Neuronal stem cell (in vitro differentiated cells): Measurements from ENCODE around the gene RIMBP3B.
"Not testable (repeated sequence)": the region's sequence is repeated elsewhere in the genome, so short reads cannot be mapped to it uniquely, and the experiment has no call there.

Source experiments
- DNase-seq: peaks from one replicate; pipeline ENCODE4 v3.0.0-alpha.2; 2013; ENCODE audit warnings: low spot score
- H2AFZ ChIP-seq: one replicate; pipeline ENCODE4 v1.6.1; 2013; ENCODE audit warnings: mild to moderate bottlenecking, low read length, inconsistent platforms
- H2AK5ac ChIP-seq: 2 replicates; pipeline ENCODE4 v1.6.1; 2013; ENCODE audit warnings: low read depth, mild to moderate bottlenecking, inconsistent platforms, low read length, moderate library complexity, mixed read lengths
- H2BK120ac ChIP-seq: 2 replicates; pipeline ENCODE4 v1.6.1; 2013; ENCODE audit warnings: low read depth, mild to moderate bottlenecking, inconsistent platforms, low read length, moderate library complexity, mixed read lengths
- H2BK12ac ChIP-seq: one replicate; pipeline ENCODE4 v1.6.1; 2013; ENCODE audit warnings: low read length, inconsistent platforms
- H2BK15ac ChIP-seq: 2 replicates; pipeline ENCODE4 v1.6.1; 2013; ENCODE audit warnings: mild to moderate bottlenecking, low read length, inconsistent platforms, mixed read lengths
- H2BK5ac ChIP-seq: one replicate; pipeline ENCODE4 v1.6.1; 2013; ENCODE audit warnings: inconsistent platforms, mild to moderate bottlenecking, low read length, moderate library complexity
- H3K14ac ChIP-seq: one replicate; pipeline ENCODE4 v1.6.1; 2013; ENCODE audit warnings: low read length, inconsistent platforms
- H3K18ac ChIP-seq: 2 replicates; pipeline ENCODE4 v1.6.1; 2013; ENCODE audit warnings: low read length, inconsistent platforms
- H3K23ac ChIP-seq: 2 replicates; pipeline ENCODE4 v1.6.1; 2013; ENCODE audit warnings: low read depth, mild to moderate bottlenecking, mixed read lengths, low read length, inconsistent platforms; ENCODE audit not compliant: poor library complexity
- H3K27ac ChIP-seq: replicated peaks from 3 replicates; pipeline ENCODE4 v1.5.1; 2013; ENCODE audit warnings: low read length, inconsistent platforms
- H3K27me3 ChIP-seq, 3 experiments: 2 replicates each; pipeline ENCODE4 v1.6.1; 2013; ENCODE audit warnings: low read length in 3 of 3, mild to moderate bottlenecking in 2 of 3, inconsistent platforms in 1 of 3, low read depth in 1 of 3, mixed read lengths in 1 of 3, moderate library complexity in 1 of 3; ENCODE audit not compliant: control insufficient read depth in 3 of 3, insufficient read depth in 3 of 3
- H3K36me3 ChIP-seq, 2 donors: replicated peaks in 1 of 2; 2 replicates each; pipeline ENCODE4 v1.6.1; 2013; ENCODE audit warnings: low read length in 2 of 2; ENCODE audit not compliant: control insufficient read depth in 2 of 2, insufficient read depth in 2 of 2
- H3K4ac ChIP-seq: 2 replicates; pipeline ENCODE4 v1.6.1; 2013; ENCODE audit warnings: inconsistent platforms, mild to moderate bottlenecking, low read length, moderate library complexity
- H3K4me1 ChIP-seq, 2 donors: 1 replicate in 1 of 2; 2 replicates in 1 of 2; pipeline ENCODE4 v1.6.1; 2013; ENCODE audit warnings: low read length in 2 of 2, low read depth in 1 of 2; ENCODE audit not compliant: control insufficient read depth in 2 of 2, insufficient read depth in 1 of 2
- H3K4me2 ChIP-seq: one replicate; pipeline ENCODE4 v1.6.1; 2013; ENCODE audit warnings: mild to moderate bottlenecking, low read length, inconsistent platforms; ENCODE audit not compliant: insufficient read depth, poor library complexity, severe bottlenecking
- H3K4me3 ChIP-seq, 2 donors: 2 replicates each; pipeline ENCODE4 v1.5.1; 2013; ENCODE audit warnings: low read length in 2 of 2, mild to moderate bottlenecking in 2 of 2, inconsistent platforms in 1 of 2, moderate library complexity in 1 of 2
- H3K79me1 ChIP-seq: one replicate; pipeline ENCODE4 v1.6.1; 2013; ENCODE audit warnings: low read depth, mild to moderate bottlenecking, inconsistent platforms, low read length, moderate library complexity
- H3K9ac ChIP-seq: one replicate; pipeline ENCODE4 v1.6.1; 2013; ENCODE audit warnings: mild to moderate bottlenecking, low read depth, low read length, inconsistent platforms; ENCODE audit not compliant: poor library complexity
- H3K9me3 ChIP-seq, 2 donors: replicated peaks in 1 of 2; 2 replicates each; pipeline versions ENCODE3 to v1.6.1; 2013; ENCODE audit warnings: low read length in 2 of 2, mild to moderate bottlenecking in 2 of 2, inconsistent platforms in 1 of 2, low read depth in 1 of 2, mixed read lengths in 1 of 2, moderate library complexity in 1 of 2; ENCODE audit not compliant: control insufficient read depth in 2 of 2, insufficient read depth in 1 of 2
- H4K8ac ChIP-seq: one replicate; pipeline ENCODE4 v1.6.1; 2013; ENCODE audit warnings: low read depth, mild to moderate bottlenecking, inconsistent platforms, low read length, moderate library complexity
- H4K91ac ChIP-seq: one replicate; pipeline ENCODE4 v1.6.1; 2013; ENCODE audit warnings: low read length, low read depth, mild to moderate bottlenecking, inconsistent platforms; ENCODE audit not compliant: poor library complexity
- WGBS, 2 donors: extraction: QIAGEN DNeasy Blood & Tissue Kit; methylation state at CpG; one replicate each; pipeline ENCODE4 v1.1.7; 2013; ENCODE audit warnings: missing lambda C conversion rate in 2 of 2, mixed read lengths in 1 of 2; ENCODE audit not compliant: insufficient read length in 2 of 2, insufficient replicate concordance in 1 of 2; ENCODE audit errors: extremely low coverage in 2 of 2; 5-methylcytosine and 5-hydroxymethylcytosine counted together

RIMBP3B gene

DNA sequence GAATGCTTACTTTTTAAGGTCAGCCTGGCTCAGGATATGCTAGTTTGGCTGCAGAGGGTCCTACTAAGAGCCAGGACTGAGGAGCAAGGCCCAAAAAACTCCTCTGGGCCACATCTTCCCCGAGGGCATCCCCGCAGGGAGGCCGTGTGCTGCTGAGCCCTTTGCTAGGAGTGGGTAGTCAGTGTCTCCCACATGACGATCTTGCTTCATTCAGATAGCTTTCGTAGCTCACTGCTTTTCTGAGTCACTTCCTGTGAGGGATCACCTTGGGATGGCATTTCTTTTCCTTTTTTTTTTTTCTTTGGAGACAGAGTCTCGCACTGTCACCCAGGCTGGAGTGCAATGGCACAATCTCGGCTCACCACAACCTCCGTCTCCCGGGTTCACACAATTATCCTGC, 6.5 kb downstream of the RIMBP3B start:
- not testable (repeated sequence) for H2AK5ac ChIP-seq, H3K9me3 ChIP-seq, H4K91ac ChIP-seq, H3K18ac ChIP-seq, H3K36me3 ChIP-seq, H3K23ac ChIP-seq, H2BK5ac ChIP-seq, H2BK120ac ChIP-seq, H3K27ac ChIP-seq, H3K4ac ChIP-seq, H2BK12ac ChIP-seq, H3K79me1 ChIP-seq, H4K8ac ChIP-seq, H3K14ac ChIP-seq, H3K27me3 ChIP-seq, H2AFZ ChIP-seq, H3K9ac ChIP-seq, H3K4me2 ChIP-seq, H3K4me3 ChIP-seq, H2BK15ac ChIP-seq, DNase-seq, H3K4me1 ChIP-seq
- WGBS, 2 donors: no CpG with 5 or more reads among the region's 9 CpGs

DNA sequence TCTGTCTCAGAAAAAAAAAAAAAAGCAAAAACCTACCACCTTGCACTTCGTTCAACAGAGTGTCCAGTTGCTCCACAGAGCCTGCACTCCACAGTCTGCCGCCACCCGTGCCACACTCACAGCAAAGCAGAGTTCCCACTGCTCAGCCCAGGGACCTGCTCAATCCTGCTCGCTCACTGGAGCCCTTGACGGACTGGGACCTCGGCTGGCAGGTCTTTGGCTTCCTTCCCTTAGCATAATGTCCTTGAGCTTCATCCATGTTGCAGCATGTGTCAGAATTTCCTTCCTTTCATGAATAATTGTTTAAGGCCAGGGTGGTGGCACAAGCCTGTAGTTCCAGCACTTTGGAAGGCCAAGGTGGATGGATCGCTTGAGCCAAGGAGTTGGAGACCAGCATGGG, 11.1 kb downstream of the RIMBP3B start:
- H4K8ac ChIP-seq, H2BK12ac ChIP-seq, H3K18ac ChIP-seq, H3K27ac ChIP-seq, DNase-seq, H3K9ac ChIP-seq, H2AFZ ChIP-seq, H3K4me1 ChIP-seq, H2BK5ac ChIP-seq, H3K4me2 ChIP-seq, H3K27me3 ChIP-seq, H3K9me3 ChIP-seq, H2BK120ac ChIP-seq, H3K14ac ChIP-seq, H4K91ac ChIP-seq, H3K36me3 ChIP-seq, H2BK15ac ChIP-seq, H3K79me1 ChIP-seq, H2AK5ac ChIP-seq, H3K4me3 ChIP-seq, H3K4ac ChIP-seq, H3K23ac ChIP-seq: not testable (repeated sequence)
- WGBS, 2 donors: no CpG with 5 or more reads among the region's 7 CpGs

DNA sequence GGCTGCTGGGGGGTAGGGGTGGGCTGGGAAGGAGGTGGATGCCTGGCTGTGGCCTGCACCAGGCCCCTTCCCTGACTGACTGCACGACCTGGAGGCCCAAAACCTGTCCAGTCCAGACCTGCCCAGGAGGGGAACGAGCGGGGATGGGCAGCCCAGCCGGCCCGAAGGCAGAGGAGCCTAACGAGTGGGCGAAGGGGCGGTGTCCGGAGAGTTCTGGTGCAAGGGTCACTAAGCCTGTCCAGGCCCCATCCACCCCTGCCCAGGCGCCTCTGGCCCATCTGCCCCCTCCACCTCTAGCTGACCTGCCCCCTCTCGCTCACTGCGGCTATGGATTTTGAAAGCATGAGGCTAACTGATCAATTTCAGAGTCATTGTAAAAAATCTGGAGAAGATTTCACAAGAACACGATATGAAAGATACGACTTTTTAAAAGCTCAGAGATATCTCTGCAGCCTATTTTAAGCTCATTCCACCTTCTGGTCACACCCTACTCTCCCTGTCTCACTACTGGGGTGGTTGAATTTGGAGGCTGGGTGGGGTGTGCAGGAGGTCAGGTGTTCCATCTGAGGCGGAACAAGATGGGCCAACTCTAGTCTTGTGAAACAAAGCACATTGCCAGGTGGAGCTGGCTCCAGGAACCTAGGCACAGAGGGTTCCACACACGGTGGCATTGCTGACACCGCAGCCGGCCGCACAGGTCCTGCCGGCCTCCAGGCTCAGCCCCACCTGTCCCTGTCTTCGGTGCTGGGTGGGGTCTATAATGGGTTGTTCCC, 17.8 kb downstream of the RIMBP3B start:
- WGBS, 2 donors: no CpG with 5 or more reads among the region's 21 CpGs
- not testable (repeated sequence) for H3K14ac ChIP-seq, H2AK5ac ChIP-seq, H3K27ac ChIP-seq, H2BK5ac ChIP-seq, H3K4ac ChIP-seq, H2BK15ac ChIP-seq, H3K4me3 ChIP-seq, DNase-seq, H3K27me3 ChIP-seq, H2BK12ac ChIP-seq, H3K79me1 ChIP-seq, H3K36me3 ChIP-seq, H3K18ac ChIP-seq, H3K9me3 ChIP-seq, H2AFZ ChIP-seq, H4K8ac ChIP-seq, H3K4me1 ChIP-seq, H2BK120ac ChIP-seq, H4K91ac ChIP-seq, H3K23ac ChIP-seq, H3K9ac ChIP-seq, H3K4me2 ChIP-seq

DNA sequence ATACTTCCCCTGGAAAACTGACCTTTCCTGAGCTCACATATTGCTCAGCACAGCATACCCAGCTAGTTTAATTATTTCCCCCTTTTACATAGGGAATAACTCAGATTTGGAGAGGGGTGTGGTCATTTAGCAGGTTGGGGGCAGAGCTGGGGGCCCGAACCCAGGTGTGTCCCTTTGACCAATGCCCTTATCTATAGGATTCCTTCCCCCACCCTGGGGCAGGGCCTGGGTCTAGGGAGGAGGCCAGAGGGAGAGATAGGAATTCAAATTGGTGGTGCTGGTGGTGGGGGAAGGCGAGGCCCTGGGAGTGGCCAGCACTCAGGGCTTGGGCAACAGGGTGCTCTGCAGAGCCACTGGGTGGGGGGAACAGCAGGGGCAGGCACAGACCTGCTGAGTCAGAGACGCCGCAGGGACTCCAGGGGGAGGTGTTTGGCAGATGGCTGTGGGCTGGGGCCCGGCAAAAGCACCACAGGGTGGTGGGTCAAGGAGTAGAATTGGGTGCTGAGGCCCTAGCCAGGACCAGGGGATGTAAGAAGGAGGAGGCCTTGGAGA, 19.3 kb downstream of the RIMBP3B start:
- not testable (repeated sequence) for H3K4me2 ChIP-seq, H2BK120ac ChIP-seq, H2BK15ac ChIP-seq, H2BK5ac ChIP-seq, H4K91ac ChIP-seq, H3K79me1 ChIP-seq, H2AK5ac ChIP-seq, H4K8ac ChIP-seq, H3K4me1 ChIP-seq, H3K9ac ChIP-seq, H3K18ac ChIP-seq, H3K23ac ChIP-seq, H2BK12ac ChIP-seq, H3K4ac ChIP-seq, H2AFZ ChIP-seq, H3K14ac ChIP-seq, H3K4me3 ChIP-seq, DNase-seq, H3K27me3 ChIP-seq, H3K9me3 ChIP-seq, H3K27ac ChIP-seq, H3K36me3 ChIP-seq
- no CpG with 5 or more reads among the region's 5 CpGs for WGBS, 2 donors
